HG02763 (cell line): ENCODE data around the gene FAM228B.

ENCODE experiments used
- ATAC-seq: cut with Tn5 transposase; IDR thresholded peaks from one replicate; pipeline ENCODE4 v1.9.1; 2021; ENCODE audit warnings: mild to moderate bottlenecking, moderate library complexity; ENCODE audit not compliant: unreplicated experiment

The FAM228B gene

GRCh38 chr2:24200799-24201198 is 77.5 kb downstream of the FAM228B start:
- no peak for ATAC-seq

DNA sequence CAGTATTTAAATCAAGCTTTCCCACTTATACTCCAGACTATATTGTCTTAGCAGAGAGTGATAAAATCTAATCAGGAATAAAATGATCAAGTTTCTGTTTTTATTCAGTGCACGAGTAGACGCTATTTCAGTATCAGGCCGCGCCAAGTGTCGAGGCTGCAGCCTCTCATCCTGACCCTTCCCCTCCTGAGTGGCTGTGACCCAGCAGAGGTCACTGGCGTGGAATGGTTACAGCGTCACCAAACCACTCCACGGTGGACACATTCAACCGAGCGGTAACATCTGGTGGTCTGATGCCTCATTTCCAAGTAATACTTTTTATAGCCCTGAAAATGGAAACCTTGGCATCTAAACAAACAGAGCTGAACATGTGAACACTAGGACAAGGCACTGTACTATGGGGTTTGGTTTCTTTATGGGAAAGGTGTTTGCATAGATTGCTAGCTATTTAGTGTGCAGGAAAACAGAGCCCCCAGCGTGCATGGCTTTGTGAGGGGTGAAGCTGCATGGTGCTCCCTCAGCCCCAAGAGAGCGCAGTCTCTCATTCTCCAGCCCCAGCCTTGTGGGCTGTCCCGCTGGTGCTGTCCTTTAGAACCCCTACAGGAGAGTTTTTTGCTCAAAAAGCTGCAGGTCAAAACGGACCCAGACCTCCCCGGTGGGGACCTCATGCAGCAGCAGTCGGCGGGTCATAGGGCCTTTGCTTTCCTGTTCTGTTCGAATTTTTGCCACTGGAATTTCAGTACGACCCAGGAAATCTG is 79.9 kb downstream of the FAM228B start:
- no peak for ATAC-seq

DNA sequence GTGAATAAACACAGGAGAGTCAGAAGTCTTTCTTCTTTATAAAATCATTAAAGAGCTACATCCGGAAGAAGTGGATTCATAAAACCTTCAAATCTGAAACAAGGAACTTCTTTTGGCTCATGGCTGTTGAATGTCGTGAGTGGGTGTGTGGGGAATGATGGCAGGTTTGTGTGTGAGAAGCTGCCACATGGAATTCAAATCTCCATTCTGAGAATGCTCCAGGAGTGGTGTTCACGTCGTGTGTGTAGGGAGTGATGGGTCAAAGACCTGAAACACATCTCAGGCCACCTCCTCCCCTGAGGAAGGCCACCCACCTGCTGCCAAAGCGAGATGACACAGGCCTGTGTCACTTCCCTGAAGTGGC is 80.5 kb downstream of the FAM228B start:
- no peak for ATAC-seq

DNA sequence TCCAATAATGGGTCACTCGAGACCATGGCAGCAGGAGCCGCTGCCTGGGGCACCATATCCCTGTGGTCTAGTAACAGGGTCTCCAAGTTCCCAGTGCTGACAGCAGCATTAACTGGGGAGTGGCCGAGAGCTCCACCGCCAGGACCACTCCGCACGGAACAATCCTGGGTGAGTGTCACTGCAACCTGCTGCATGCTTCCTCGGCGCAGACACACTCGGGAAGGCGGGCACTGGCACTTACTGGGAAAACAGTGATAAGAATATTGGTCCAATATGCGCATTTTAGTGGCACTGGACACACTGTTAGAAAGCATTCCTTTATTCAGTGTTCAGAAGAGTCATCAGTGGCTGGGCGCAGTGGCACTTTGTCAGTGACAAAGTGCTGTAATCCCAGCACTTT is 81.2 kb downstream of the FAM228B start:
- no peak for ATAC-seq

DNA sequence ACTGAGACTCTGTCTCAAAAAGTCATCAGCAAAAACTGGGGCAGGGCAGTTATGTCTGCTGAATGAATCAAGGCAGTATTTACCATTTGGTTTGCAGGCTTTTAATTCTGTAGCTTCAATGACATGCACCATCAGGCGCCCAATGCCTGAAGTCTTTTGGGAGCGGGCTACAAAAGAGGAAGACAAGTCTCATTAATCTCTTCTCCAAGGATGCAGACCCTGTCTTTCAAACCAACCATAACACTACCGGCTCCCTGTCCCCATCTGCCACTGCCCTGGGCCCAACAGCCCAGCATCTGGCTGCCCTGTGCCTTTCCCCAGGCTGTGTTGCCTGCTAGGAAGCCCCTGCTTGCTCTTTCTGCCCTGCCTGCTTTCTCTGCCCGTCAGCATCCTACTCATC is 81.9 kb downstream of the FAM228B start:
- ATAC-seq: no peak

GRCh38 chr2:24206242-24206641 is 83.0 kb downstream of the FAM228B start:
- ATAC-seq: no peak

DNA sequence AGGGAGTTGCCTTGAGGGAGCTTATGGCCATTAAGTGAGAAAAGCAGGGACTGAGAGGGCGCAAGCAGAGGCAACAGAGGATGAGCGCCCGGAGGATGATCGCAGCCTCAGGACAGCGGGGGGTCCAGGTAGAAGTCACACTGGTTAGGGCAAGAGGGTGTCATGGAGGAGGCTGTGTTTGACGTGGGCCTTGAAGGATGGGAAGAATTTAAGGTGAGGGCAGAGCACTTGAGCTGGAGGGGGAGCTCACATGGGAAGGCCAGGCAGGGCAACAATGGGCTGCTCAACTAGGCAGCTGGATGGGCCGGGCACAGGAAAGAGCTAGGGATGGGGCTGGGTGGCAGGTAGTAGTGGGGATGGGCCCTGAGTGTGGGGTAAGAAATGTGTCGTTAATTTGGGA is 83.4 kb downstream of the FAM228B start:
- ATAC-seq: no peak

DNA sequence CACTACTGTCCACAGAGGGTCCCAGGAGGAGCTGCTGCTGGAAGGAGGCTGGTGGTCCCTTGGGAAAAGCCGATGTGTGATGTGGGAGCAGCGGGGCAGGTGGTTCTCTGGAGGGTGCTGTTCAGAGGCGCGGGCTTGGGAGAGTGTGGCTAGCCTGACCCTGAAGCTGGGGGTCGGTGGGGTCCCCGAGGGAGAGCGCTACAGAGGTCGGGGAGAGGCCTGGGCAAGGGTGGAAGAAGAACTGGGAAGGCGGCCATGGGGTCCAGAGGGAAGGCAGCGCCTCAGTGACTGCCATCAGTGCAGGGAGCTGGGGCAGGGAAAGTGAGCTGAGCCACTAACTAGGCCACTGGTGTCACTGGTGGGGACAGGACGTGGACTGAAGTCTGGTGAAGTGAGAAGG is 84.1 kb downstream of the FAM228B start:
- ATAC-seq: no peak

DNA sequence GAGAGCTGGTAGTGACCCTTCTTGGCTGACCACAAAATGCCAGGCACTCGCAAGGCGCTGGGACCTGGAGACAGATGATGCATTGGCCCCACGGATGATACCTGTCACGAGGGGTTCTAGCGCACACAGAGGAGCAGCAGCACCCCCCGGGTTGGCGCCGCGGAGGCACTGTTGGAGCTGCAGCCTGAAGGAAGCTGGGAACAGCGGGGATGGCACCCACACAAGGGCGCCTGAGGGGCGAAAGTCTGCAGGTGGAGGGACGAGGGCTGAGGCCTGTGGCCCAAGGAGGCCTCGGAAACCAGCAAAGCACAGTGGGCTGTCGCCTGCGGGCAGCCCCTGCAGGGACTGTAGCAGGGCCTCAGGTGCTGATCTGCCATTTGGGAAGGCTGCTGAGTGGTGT is 85.2 kb downstream of the FAM228B start:
- no peak for ATAC-seq

DNA sequence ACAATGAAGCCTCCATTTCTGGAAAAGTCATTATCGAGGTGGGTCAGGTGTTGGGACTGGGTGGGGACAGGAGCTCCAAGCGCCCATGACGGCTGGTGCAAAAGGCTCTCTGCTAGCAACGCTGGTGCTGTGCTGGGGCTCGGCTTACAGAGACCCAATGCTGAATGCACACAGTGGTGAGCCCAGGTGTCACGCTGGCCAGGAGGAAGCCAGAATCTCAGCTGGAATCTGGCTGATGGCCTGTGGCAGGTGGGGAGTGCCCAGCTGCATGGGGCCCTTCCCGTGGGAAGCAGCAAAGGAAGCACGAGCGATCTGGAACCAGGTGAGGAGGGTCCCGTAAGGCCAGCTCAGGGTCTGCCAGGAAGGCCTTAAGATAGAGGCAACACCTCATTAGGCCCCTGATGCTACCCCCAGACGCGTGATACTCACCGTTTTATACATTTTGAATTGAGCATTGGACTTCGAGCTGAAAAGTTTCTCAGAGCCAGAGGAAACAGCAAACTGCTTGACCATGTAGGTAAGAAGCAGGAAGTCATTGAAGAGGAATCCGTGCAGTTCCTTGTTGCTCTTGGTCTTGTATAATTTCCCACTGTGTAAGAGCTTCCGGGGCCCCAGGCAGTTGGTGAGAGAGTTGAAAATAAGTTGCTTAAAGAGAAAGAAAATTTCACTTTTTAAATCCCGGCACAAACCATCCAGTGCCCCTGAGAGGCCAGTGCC is 86.3 kb downstream of the FAM228B start:
- ATAC-seq: no peak

GRCh38 chr2:24210106-24210455 is 86.8 kb downstream of the FAM228B start:
- ATAC-seq: no peak

- ATAC-seq: no peak
Measured at GRCh38 chr2:24210723-24211122, 87.5 kb downstream of the FAM228B start.

DNA sequence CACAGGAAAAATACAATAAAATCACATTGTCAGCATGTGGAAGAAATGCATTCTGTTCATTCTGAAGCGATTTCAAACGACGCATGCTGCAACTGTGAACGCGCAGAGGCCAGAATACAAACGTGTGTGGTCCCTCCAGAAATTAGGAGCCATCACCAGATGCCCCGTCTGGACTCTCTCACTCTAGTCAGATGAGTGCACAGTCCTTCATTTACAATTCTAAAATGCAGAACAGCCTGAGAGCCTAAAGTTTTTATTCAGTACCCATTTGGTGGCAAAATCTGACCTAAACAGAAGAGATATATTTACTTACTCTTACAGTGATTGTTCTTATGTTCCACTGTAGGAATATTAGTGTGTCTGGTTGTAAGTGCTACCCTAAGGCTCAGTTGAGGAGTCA is 88.1 kb downstream of the FAM228B start:
- ATAC-seq: no peak

GRCh38 chr2:24214880-24215279 is 91.6 kb downstream of the FAM228B start:
- peak; percentile 81 for ATAC-seq
